GM12874 (cell line): Measurements from ENCODE around the gene GRID1.

ENCODE experiments used
- CTCF ChIP-seq: IDR thresholded peaks from 2 replicates; pipeline ENCODE4 v1.5.1; 2011; ENCODE audit warnings: low read depth, mild to moderate bottlenecking, control low read depth, low read length, moderate library complexity; ENCODE audit not compliant: insufficient read depth

GRID1 gene

GRCh38 chr10:86319676-86320075, 46.9 kb downstream of the GRID1 start:
- TF ChIP-seq CTCF: no peak

- no peak for TF ChIP-seq CTCF
These were observed 48.5 kb downstream of the GRID1 start for GRCh38 chr10:86317949-86318725.

- no peak for TF ChIP-seq CTCF
These were observed 49.6 kb downstream of the GRID1 start for GRCh38 chr10:86316990-86317389.

GRCh38 chr10:86316274-86316835, 50.2 kb downstream of the GRID1 start:
- TF ChIP-seq CTCF: no peak

GRCh38 chr10:86315549-86315942, 51.0 kb downstream of the GRID1 start:
- no peak for TF ChIP-seq CTCF

GRCh38 chr10:86314616-86315548, 51.7 kb downstream of the GRID1 start:
- no peak for TF ChIP-seq CTCF

GRCh38 chr10:86313621-86314041, 53.0 kb downstream of the GRID1 start:
- TF ChIP-seq CTCF: no peak
